NCI-H2196 (cell line): ENCODE results near the gene PERCC1.
"Not testable (repeated sequence)": the region's sequence is repeated elsewhere in the genome, so short reads cannot be mapped to it uniquely, and the experiment has no call there.

Experiments used
- DNase-seq: peaks from one replicate; lab custom pipeline; 2025; ENCODE audit not compliant: unreplicated experiment; lab: John Stamatoyannopoulos, UW

Gene PERCC1

GRCh38 chr16:1433263-1433560 is 2.3 kb downstream of the PERCC1 start:
- no peak for DNase-seq

GRCh38 chr16:1433756-1434155 is 2.9 kb downstream of the PERCC1 start:
- no peak for DNase-seq

GRCh38 chr16:1434644-1435592 is 4.0 kb downstream of the PERCC1 start:
- DNase-seq = no peak

- no peak for DNase-seq
These were observed 5.2 kb downstream of the PERCC1 start for GRCh38 chr16:1435921-1436697.

- no peak for DNase-seq
These were observed 6.0 kb downstream of the PERCC1 start for GRCh38 chr16:1436731-1437355.

- no peak for DNase-seq
These were observed 6.7 kb downstream of the PERCC1 start for GRCh38 chr16:1437606-1438005.

GRCh38 chr16:1438229-1439057 is 7.6 kb downstream of the PERCC1 start:
- no peak for DNase-seq

- no peak for DNase-seq
These were observed 8.3 kb downstream of the PERCC1 start for GRCh38 chr16:1439058-1439698.

- DNase-seq = not testable (repeated sequence)
These were observed 8.8 kb downstream of the PERCC1 start for GRCh38 chr16:1439699-1440074.

GRCh38 chr16:1441391-1441829 is 10.5 kb downstream of the PERCC1 start:
- no peak for DNase-seq

- no peak for DNase-seq
These were observed 11.8 kb downstream of the PERCC1 start for GRCh38 chr16:1442697-1443096.

GRCh38 chr16:1443403-1443973 is 12.6 kb downstream of the PERCC1 start:
- no peak for DNase-seq

- no peak for DNase-seq
These were observed 13.3 kb downstream of the PERCC1 start, which contains the start of gene CCDC154 for GRCh38 chr16:1443980-1444729. TSS of gene CCDC154 (minus strand) at chr16:1444556. CDS start at chr16:1444322, 234 bp downstream.

GRCh38 chr16:1444730-1445517 is 14.0 kb downstream of the PERCC1 start:
- DNase-seq = no peak

GRCh38 chr16:1445518-1446203 is 14.8 kb downstream of the PERCC1 start:
- DNase-seq = no peak

GRCh38 chr16:1446296-1447080 is 15.6 kb downstream of the PERCC1 start:
- DNase-seq = no peak

- no peak for DNase-seq
These were observed 17.1 kb downstream of the PERCC1 start for GRCh38 chr16:1447965-1448364.
